ENCODE results near the gene AGTRAP. TPM values are rescaled to one million over a fixed set of nuclear protein-coding genes. Genes with fewer than 3 reads are reported as not detected.

Gene AGTRAP
- total and polyA plus RNA-seq, 2 of the 4 experiments (the other 2 are of a cell fraction): 21.5 to 57.7 TPM

GRCh38 chr1:11800391-11800755, 64.4 kb downstream of the AGTRAP start (continued):
- no peak for TF ChIP-seq USF2 (IDR thresholded peaks at IDR 0.05; ENCODE audit: low read depth, low read length)
- TF ChIP-seq MXI1 (IDR thresholded peaks at IDR 0.05; ENCODE audit: borderline replicate concordance, low read depth, low read length): no peak

Other genes with a start within 250 kb of the AGTRAP start
- 0.36 and 0.56 TPM in 2 replicates for gene FBXO2, start 81.7 kb upstream of the AGTRAP start, total RNA-seq (2012; rRNA removed)
- gene FBXO2, start 81.7 kb upstream of the AGTRAP start, polyA plus RNA-seq (2012; rRNA removed): 1.7 and 2.1 TPM in 2 replicates
- 7.8 and 9.3 TPM in 2 replicates for gene FBXO44, start 81.3 kb upstream of the AGTRAP start, total RNA-seq (2012; rRNA removed)
- 25.5 and 30.5 TPM in 2 replicates for gene FBXO44, start 81.3 kb upstream of the AGTRAP start, polyA plus RNA-seq (2012; rRNA removed)
- gene FBXO6, start 71.9 kb upstream of the AGTRAP start, total RNA-seq (2012; rRNA removed): 6.4 and 6.8 TPM in 2 replicates
- gene FBXO6, start 71.9 kb upstream of the AGTRAP start, polyA plus RNA-seq (2012; rRNA removed): 7.5 and 9.9 TPM in 2 replicates
- gene MAD2L2, start 55.0 kb upstream of the AGTRAP start, total RNA-seq (2012; rRNA removed): 44.6 and 47.5 TPM in 2 replicates
- gene MAD2L2, start 55.0 kb upstream of the AGTRAP start, polyA plus RNA-seq (2012; rRNA removed): 70.9 and 80.4 TPM in 2 replicates
- gene DRAXIN, start 44.4 kb upstream of the AGTRAP start, total RNA-seq (2012; rRNA removed): under 0.01 TPM in 2 replicates
- gene DRAXIN, start 44.4 kb upstream of the AGTRAP start, polyA plus RNA-seq (2012; rRNA removed): 0.01 and 0.02 TPM in 2 replicates
- gene C1orf167, start 26.1 kb downstream of the AGTRAP start, total RNA-seq (2012; rRNA removed): under 0.01 and 0.28 TPM in 2 replicates
- gene C1orf167, start 26.1 kb downstream of the AGTRAP start, polyA plus RNA-seq (2012; rRNA removed): 0.15 and 0.27 TPM in 2 replicates
- 6.7 and 7.3 TPM in 2 replicates for gene MTHFR, start 69.8 kb downstream of the AGTRAP start, total RNA-seq (2012; rRNA removed)
- 6.7 and 7.4 TPM in 2 replicates for gene MTHFR, start 69.8 kb downstream of the AGTRAP start, polyA plus RNA-seq (2012; rRNA removed)
- 4.1 and 5.0 TPM in 2 replicates for gene CLCN6, start 70.1 kb downstream of the AGTRAP start, total RNA-seq (2012; rRNA removed)
- 9.7 and 10.6 TPM in 2 replicates for gene CLCN6, start 70.1 kb downstream of the AGTRAP start, polyA plus RNA-seq (2012; rRNA removed)
- not detected in 2 replicates for gene NPPA, start 111.6 kb downstream of the AGTRAP start, total RNA-seq (2012; rRNA removed)
- gene NPPA, start 111.6 kb downstream of the AGTRAP start, polyA plus RNA-seq (2012; rRNA removed): not detected in 2 replicates
- not detected in 2 replicates for gene NPPB, start 122.8 kb downstream of the AGTRAP start, total RNA-seq (2012; rRNA removed)
- 0.24 TPM in 1 of 2 replicates, not detected in the other for gene NPPB, start 122.8 kb downstream of the AGTRAP start, polyA plus RNA-seq (2012; rRNA removed)
- 39.4 and 42.5 TPM in 2 replicates for gene KIAA2013, start 190.3 kb downstream of the AGTRAP start, total RNA-seq (2012; rRNA removed)
- 88.1 and 100 TPM in 2 replicates for gene KIAA2013, start 190.3 kb downstream of the AGTRAP start, polyA plus RNA-seq (2012; rRNA removed)
- gene PLOD1, start 198.6 kb downstream of the AGTRAP start, total RNA-seq (2012; rRNA removed): 236 and 283 TPM in 2 replicates
- gene PLOD1, start 198.6 kb downstream of the AGTRAP start, polyA plus RNA-seq (2012; rRNA removed): 609 and 635 TPM in 2 replicates
- gene MFN2, start 244.3 kb downstream of the AGTRAP start, total RNA-seq (2012; rRNA removed): 76.4 and 84.2 TPM in 2 replicates
- 51.6 and 52.8 TPM in 2 replicates for gene MFN2, start 244.3 kb downstream of the AGTRAP start, polyA plus RNA-seq (2012; rRNA removed)

Data from IMR-90 (cell line).